ENCODE data around the gene ZG16.

Gene ZG16

GRCh38 chr16:29820271-29820701, 42.2 kb downstream of the ZG16 start, which contains the start of gene MVP:
TSS of gene MVP (plus strand) at chr16:29820462. CDS start at chr16:29830550, 10,088 bp downstream.
- no peak for DNase-seq (ENCODE audit: extremely low read depth in 1 of 2, low read depth in 1 of 2)

- DNase-seq (ENCODE audit: extremely low read depth in 1 of 2, low read depth in 1 of 2), result no peak
Observed at GRCh38 chr16:29820730-29821642, 42.9 kb downstream of the ZG16 start.

- DNase-seq (ENCODE audit: extremely low read depth in 1 of 2, low read depth in 1 of 2), result no peak
Observed at GRCh38 chr16:29821643-29822115, 43.6 kb downstream of the ZG16 start.

GRCh38 chr16:29824589-29825144, 46.6 kb downstream of the ZG16 start:
- no peak for DNase-seq (ENCODE audit: extremely low read depth in 1 of 2, low read depth in 1 of 2)

- no peak for DNase-seq (ENCODE audit: extremely low read depth in 1 of 2, low read depth in 1 of 2)
Observed at GRCh38 chr16:29825145-29826044, 47.3 kb downstream of the ZG16 start.

- no peak for DNase-seq (ENCODE audit: extremely low read depth in 1 of 2, low read depth in 1 of 2)
Observed at GRCh38 chr16:29826342-29826695, 48.3 kb downstream of the ZG16 start.

- DNase-seq (ENCODE audit: extremely low read depth in 1 of 2, low read depth in 1 of 2), result no peak
Observed at GRCh38 chr16:29830774-29831173, 52.7 kb downstream of the ZG16 start.

GRCh38 chr16:29831490-29831889, 53.4 kb downstream of the ZG16 start:
- DNase-seq (ENCODE audit: extremely low read depth in 1 of 2, low read depth in 1 of 2), result no peak
